Breast epithelium (tissue), 4 donors: ENCODE data around the gene PHAF1. TPM values are rescaled to one million over a fixed set of nuclear protein-coding genes. Genes with fewer than 3 reads are reported as not detected.

Experiments
- DNase-seq, 2 donors: peaks; one replicate each; pipeline ENCODE4 v3.0.0-alpha.2; 2019; ENCODE audit warnings: low spot score in 2 of 2
- H3K27ac ChIP-seq, 2 donors: fragments of 200-600 bp; sonication (generic) in 1 of 2; one replicate each; pipeline ENCODE4 v1.5.1; 2016 to 2019; ENCODE audit warnings: mild to moderate bottlenecking in 1 of 2
- H3K27me3 ChIP-seq, 2 donors: fragments of 200-600 bp; sonication (generic) in 1 of 2; one replicate each; pipeline versions ENCODE4 v1.5.1 to v1.6.0; 2017 to 2019; ENCODE audit warnings: control low read depth in 1 of 2, mild to moderate bottlenecking in 1 of 2
- H3K36me3 ChIP-seq: fragments of 200-600 bp; one replicate; pipeline ENCODE4 v1.5.1; 2019
- H3K4me1 ChIP-seq, 2 donors: fragments of 200-600 bp; sonication (generic); one replicate each; pipeline ENCODE4 v1.5.1; 2016 to 2019; ENCODE audit warnings: control low read depth in 1 of 2
- H3K4me3 ChIP-seq, 3 donors: fragments of 200-600 bp; sonication (generic); 1 replicate in 2 of 3; 2 replicates in 1 of 3; pipeline ENCODE4 v1.5.1; 2016 to 2019; ENCODE audit warnings: mild to moderate bottlenecking in 3 of 3, moderate library complexity in 2 of 3
- H3K9me3 ChIP-seq, 2 donors: fragments of 200-600 bp; sonication (generic) in 1 of 2; one replicate each; pipeline ENCODE4 v1.5.1; 2016 to 2019; ENCODE audit warnings: control low read depth in 1 of 2
- POLR2A ChIP-seq: fragments of 450-650 bp; IDR thresholded peaks from one replicate; pipeline ENCODE4 v1.6.1; 2016; ENCODE audit warnings: antibody characterized with exemption, mild to moderate bottlenecking, moderate library complexity
- POLR2AphosphoS5 ChIP-seq, 3 donors: sonication (generic); formaldehyde crosslinking; IDR thresholded peaks; one replicate each; pipeline ENCODE4 v1.6.1; 2017; ENCODE audit warnings: antibody characterized with exemption in 3 of 3
- intact Hi-C: fragments of 100-400 bp; cut with DNase I; formaldehyde crosslinking; loops from one replicate; pipeline ENCODE4 v1.15.1; 2023; ENCODE audit warnings: low total_unique reads
- total RNA-seq, 3 donors: library from RNA; depleted of rRNA; stranded (reverse); fragments of >200 nt; gene quantifications; one replicate each; pipeline ENCODE4 v1.1.0, GENCODE V29; 2016
- TF ChIP-seq, protein P1 (sequence below), 3 donors: fragments of 450-650 bp; IDR thresholded peaks; one replicate each; pipeline ENCODE4 v1.5.1; 2016 to 2017; ENCODE audit warnings: antibody characterized with exemption in 3 of 3, mild to moderate bottlenecking in 3 of 3, moderate library complexity in 3 of 3

The PHAF1 gene
- total RNA-seq, 3 donors from 2014 or later: 17.8 to 31.8 (median 27.1) TPM

DNA sequence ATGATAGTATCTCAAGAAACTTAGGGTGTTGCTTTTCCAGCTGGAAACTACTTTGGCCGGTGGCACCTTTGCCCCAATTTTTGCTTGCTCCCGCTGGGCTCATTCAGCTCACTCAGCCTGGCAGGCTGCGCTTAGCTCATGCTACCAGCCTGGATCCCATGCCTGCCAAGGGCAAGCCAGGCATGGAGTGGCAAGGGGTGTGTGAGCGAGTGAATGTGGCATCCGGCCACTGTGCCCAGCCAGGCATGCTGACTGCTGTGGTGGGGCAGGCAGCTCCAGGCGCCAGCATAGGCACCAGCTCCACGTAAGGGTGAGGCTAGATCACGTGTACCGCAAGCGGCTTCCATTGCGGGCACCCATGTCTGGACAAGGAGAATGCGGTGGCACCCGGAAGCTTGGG lies 31.6 kb downstream of the PHAF1 start:
- intact Hi-C loops: loop anchor here (10.0 kb wide), 2 partner anchors 147 to 177 kb away; partner anchors contain the start of gene CES3
- H3K4me1 ChIP-seq: no peaks in the 10 kb centered on the region
- H3K9me3 ChIP-seq: no peaks in the 10 kb centered on the region
- H3K27ac ChIP-seq: no peak overlapping the region
- TF ChIP-seq POLR2AphosphoS5 (IDR thresholded peaks at IDR 0.05) (no peak), POLR2A (no peak)
- TF ChIP-seq, protein P1, sequence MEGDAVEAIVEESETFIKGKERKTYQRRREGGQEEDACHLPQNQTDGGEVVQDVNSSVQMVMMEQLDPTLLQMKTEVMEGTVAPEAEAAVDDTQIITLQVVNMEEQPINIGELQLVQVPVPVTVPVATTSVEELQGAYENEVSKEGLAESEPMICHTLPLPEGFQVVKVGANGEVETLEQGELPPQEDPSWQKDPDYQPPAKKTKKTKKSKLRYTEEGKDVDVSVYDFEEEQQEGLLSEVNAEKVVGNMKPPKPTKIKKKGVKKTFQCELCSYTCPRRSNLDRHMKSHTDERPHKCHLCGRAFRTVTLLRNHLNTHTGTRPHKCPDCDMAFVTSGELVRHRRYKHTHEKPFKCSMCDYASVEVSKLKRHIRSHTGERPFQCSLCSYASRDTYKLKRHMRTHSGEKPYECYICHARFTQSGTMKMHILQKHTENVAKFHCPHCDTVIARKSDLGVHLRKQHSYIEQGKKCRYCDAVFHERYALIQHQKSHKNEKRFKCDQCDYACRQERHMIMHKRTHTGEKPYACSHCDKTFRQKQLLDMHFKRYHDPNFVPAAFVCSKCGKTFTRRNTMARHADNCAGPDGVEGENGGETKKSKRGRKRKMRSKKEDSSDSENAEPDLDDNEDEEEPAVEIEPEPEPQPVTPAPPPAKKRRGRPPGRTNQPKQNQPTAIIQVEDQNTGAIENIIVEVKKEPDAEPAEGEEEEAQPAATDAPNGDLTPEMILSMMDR (IDR thresholded peaks at IDR 0.05): no peak
- H3K4me3 ChIP-seq: no peak overlapping the region
- H3K36me3 ChIP-seq: peaks cover 11% of the 10 kb centered on the region
- no peak for DNase-seq
- no peaks in the 10 kb centered on the region for H3K27me3 ChIP-seq

DNA sequence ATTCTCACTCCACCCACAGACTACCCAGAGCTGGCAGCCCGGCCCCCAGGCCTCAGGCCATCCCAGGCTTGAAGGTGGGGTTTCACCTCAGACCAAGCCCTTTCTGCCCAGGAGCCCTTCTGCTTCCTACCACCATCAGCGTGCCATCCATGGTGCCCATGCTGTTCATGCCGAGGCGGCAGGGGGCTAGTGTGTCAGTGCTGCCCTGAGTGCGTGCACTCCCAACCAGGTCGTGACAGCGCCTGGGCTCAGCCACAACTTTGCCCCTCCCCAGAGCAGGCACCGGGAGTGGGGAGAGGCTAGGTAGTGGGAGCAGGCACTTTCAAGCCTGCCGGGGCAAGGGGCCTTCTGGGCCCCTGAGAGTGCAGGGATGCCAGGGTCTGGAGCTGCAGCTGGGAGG lies 32.6 kb downstream of the PHAF1 start:
- Histone ChIP-seq H3K9me3 (no peaks in the 10 kb centered on the region), H3K36me3 (peaks cover 11% of the 10 kb centered on the region), H3K27me3 (no peaks in the 10 kb centered on the region), H3K4me3 (no peak overlapping the region), H3K27ac (no peak overlapping the region), H3K4me1 (no peaks in the 10 kb centered on the region)
- peak in 1 of 2 donors; percentile 33 for DNase-seq
- TF ChIP-seq, protein P1 (IDR thresholded peaks at IDR 0.05): no peak
- TF ChIP-seq POLR2A (no peak), POLR2AphosphoS5 (IDR thresholded peaks at IDR 0.05) (no peak)
- intact Hi-C loops: loop anchor here (10.0 kb wide), 2 partner anchors 148 to 178 kb away; partner anchors contain the start of gene CES3

DNA sequence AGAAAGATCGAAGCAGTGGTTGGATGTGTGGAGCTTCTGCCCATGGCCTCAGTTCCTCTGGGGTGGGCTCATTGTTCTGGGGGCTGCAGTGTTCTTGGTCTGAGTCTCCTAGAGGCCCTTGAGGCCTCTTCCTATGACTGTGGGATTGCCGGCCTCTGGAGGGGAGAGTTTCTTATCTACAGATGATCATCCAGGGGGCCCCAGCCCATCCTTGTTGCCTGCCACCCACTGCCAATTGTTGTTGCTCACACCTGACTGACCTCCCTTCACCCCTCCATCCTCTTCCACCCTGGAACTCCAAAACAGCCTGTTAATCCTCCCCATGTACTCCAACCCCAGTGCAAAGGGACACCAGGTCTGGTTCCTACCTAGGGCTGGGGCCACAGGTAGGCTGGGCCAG lies 35.2 kb downstream of the PHAF1 start:
- Histone ChIP-seq H3K4me3 (no peak overlapping the region), H3K27ac (no peak overlapping the region), H3K9me3 (no peaks in the 10 kb centered on the region), H3K4me1 (no peaks in the 10 kb centered on the region), H3K36me3 (peaks cover 9% of the 10 kb centered on the region), H3K27me3 (no peaks in the 10 kb centered on the region)
- DNase-seq: peak in 1 of 2 donors; percentile 10
- TF ChIP-seq, protein P1 (IDR thresholded peaks at IDR 0.05): no peak
- TF ChIP-seq POLR2AphosphoS5 (IDR thresholded peaks at IDR 0.05) (no peak), POLR2A (no peak)
- intact Hi-C loops: loop anchor here (10.0 kb wide), 2 partner anchors 150 to 180 kb away; partner anchors contain the start of gene CES3

DNA sequence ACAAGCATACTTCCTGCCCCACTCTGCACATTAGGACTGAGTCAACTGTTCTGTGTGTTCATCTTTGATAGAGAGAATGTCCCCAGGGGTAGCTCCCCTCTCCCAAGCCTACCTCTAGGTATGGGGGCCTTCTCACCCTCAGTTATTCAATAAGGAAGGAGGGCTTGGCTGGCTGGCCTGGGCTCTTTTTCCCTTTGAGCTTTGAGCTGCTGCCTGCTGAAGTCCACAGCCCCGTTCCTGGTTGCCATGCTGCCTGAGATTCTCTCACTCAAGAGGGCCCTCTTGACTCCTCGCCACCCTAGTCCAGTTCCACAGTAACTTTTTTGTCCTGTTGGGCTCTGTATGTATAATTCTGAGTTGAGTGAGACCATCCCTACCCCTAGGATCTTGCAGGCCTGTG lies 36.0 kb downstream of the PHAF1 start:
- TF ChIP-seq POLR2A (no peak), POLR2AphosphoS5 (IDR thresholded peaks at IDR 0.05) (no peak)
- TF ChIP-seq, protein P1 (IDR thresholded peaks at IDR 0.05): no peak
- Histone ChIP-seq H3K27ac (no peak overlapping the region), H3K4me1 (peaks cover 0 to 5% of the 10 kb centered on the region in 2 donors), H3K36me3 (peaks cover 4% of the 10 kb centered on the region), H3K4me3 (no peak overlapping the region), H3K27me3 (no peaks in the 10 kb centered on the region), H3K9me3 (no peaks in the 10 kb centered on the region)
- intact Hi-C loops: loop anchor here (10.0 kb wide), 2 partner anchors 151 to 181 kb away; partner anchors contain the start of gene CES3
- peak in 1 of 2 donors; percentile 19 for DNase-seq

DNA sequence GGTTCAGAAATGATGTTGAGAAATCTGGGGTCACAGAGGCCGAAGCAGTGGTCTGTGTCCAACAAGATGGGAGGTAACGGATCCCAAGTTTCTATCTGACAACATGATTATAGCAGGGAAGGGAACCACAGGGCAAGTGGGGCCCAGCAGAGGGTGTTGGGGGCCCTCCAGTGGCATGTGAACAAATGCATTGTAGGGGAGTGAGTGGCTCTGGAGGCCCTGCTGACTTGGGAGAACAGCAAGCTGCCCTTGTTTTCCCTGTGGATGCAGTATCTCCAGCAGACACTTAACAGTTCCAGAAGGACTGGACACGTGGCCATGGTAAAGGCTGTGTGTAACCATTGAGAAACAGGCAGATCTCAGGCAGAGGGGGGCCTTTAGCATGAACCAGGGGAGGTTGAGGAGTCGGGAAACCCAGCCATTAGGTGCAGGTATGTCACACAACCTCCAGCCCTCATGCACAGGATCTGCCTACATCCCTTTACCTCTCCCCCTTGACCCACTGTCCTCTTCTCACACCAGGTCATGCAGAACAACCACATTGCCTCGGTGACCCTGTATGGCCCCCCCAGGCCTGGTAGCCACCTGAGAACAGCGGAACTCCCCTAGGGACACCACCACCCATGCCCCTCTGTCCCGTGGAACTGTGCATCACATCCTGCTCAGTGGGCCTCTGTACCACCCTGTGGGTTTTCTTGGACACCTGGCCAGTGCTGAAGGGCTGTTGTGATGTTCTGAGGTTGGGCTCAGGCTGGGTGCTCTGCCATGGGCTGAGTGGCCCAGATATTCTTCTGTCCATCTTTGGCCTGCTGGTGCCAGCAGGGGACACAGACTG lies 37.0 kb downstream of the PHAF1 start:
- peaks cover 4% of the 10 kb centered on the region for H3K36me3 ChIP-seq

More for the DNA sequence above, 37.0 kb downstream of the PHAF1 start:
- Histone ChIP-seq H3K4me3 (no peak overlapping the region), H3K27ac (no peak overlapping the region), H3K4me1 (peaks cover 0 to 5% of the 10 kb centered on the region in 2 donors), H3K27me3 (no peaks in the 10 kb centered on the region), H3K9me3 (no peaks in the 10 kb centered on the region)
- TF ChIP-seq POLR2A (no peak), POLR2AphosphoS5 (IDR thresholded peaks at IDR 0.05) (no peak)
- TF ChIP-seq, protein P1 (IDR thresholded peaks at IDR 0.05): no peak
- DNase-seq: peak in 1 of 2 donors; percentile 17
- intact Hi-C loops: loop anchor here (10.0 kb wide), 2 partner anchors 152 to 182 kb away; partner anchors contain the start of gene CES3
